ENCODE data around the gene MTREX. TPM values are rescaled to one million over a fixed set of nuclear protein-coding genes. Genes with fewer than 3 reads are reported as not detected.

MTREX gene
- 108 and 157 TPM in 2 replicates for total RNA-seq (2012; rRNA removed)

GRCh38 chr5:55307383-55308253 is at the start of gene MTREX, which contains the start of gene DHX29:
MTREX (plus strand) TSS chr5:55307989; CDS start chr5:55308014, 25 bp downstream.
DHX29 (minus strand) TSS chr5:55307694; CDS start chr5:55307573, 121 bp downstream.
- Histone ChIP-seq H3K4me3 (ENCODE audit: low read length) (peak within 1 kb of the TSS; percentile 86), H3K36me3 (ENCODE audit: insufficient read depth, low read length) (peaks cover 3% of the 10 kb centered on the region), H3K4me1 (ENCODE audit: control insufficient read depth, insufficient read depth, low read length) (peaks cover 33% of the 10 kb centered on the region)

GRCh38 chr5:55258339-55258738 is 49.5 kb upstream of the MTREX start:
- no peak overlapping the region for H3K4me3 ChIP-seq (ENCODE audit: low read length)
- no peak overlapping the region for H3K9ac ChIP-seq (ENCODE audit: low read depth, low read length)
- H3K4me1 ChIP-seq (ENCODE audit: control insufficient read depth, insufficient read depth, low read length): no peaks in the 10 kb centered on the region
- H3K4me2 ChIP-seq (ENCODE audit: low read length): no peak overlapping the region
- peaks cover 72% of the 10 kb centered on the region for H3K36me3 ChIP-seq (ENCODE audit: insufficient read depth, low read length)
- H3K27me3 ChIP-seq (ENCODE audit: control insufficient read depth, insufficient read depth, low read length): no peaks in the 10 kb centered on the region
- no peaks in the 10 kb centered on the region for H3K9me3 ChIP-seq (replicated peaks; ENCODE audit: low read length)

More at GRCh38 chr5:55307383-55308253, at the start of gene MTREX, which contains the start of gene DHX29:
- Histone ChIP-seq H3K27me3 (ENCODE audit: control insufficient read depth, insufficient read depth, low read length) (no peaks in the 10 kb centered on the region), H3K4me2 (ENCODE audit: low read length) (peak within 1 kb of the TSS; percentile 91), H3K9me3 (replicated peaks; ENCODE audit: low read length) (no peaks in the 10 kb centered on the region), H3K9ac (ENCODE audit: low read depth, low read length) (peak within 1 kb of the TSS; percentile 95)

GRCh38 chr5:55276771-55277170 is 31.0 kb upstream of the MTREX start:
- H3K4me1 ChIP-seq (ENCODE audit: control insufficient read depth, insufficient read depth, low read length): peaks cover 9% of the 10 kb centered on the region
- no peak overlapping the region for H3K4me2 ChIP-seq (ENCODE audit: low read length)
- H3K9ac ChIP-seq (ENCODE audit: low read depth, low read length): no peak overlapping the region
- no peaks in the 10 kb centered on the region for H3K27me3 ChIP-seq (ENCODE audit: control insufficient read depth, insufficient read depth, low read length)
- no peaks in the 10 kb centered on the region for H3K9me3 ChIP-seq (replicated peaks; ENCODE audit: low read length)
- H3K36me3 ChIP-seq (ENCODE audit: insufficient read depth, low read length): peaks cover 68% of the 10 kb centered on the region
- no peak overlapping the region for H3K4me3 ChIP-seq (ENCODE audit: low read length)

GRCh38 chr5:55278778-55279177 is 29.0 kb upstream of the MTREX start:
- no peak overlapping the region for H3K9ac ChIP-seq (ENCODE audit: low read depth, low read length)
- no peak overlapping the region for H3K4me3 ChIP-seq (ENCODE audit: low read length)
- H3K36me3 ChIP-seq (ENCODE audit: insufficient read depth, low read length): peaks cover 68% of the 10 kb centered on the region
- no peak overlapping the region for H3K4me2 ChIP-seq (ENCODE audit: low read length)
- no peaks in the 10 kb centered on the region for H3K27me3 ChIP-seq (ENCODE audit: control insufficient read depth, insufficient read depth, low read length)
- peaks cover 9% of the 10 kb centered on the region for H3K4me1 ChIP-seq (ENCODE audit: control insufficient read depth, insufficient read depth, low read length)
- H3K9me3 ChIP-seq (replicated peaks; ENCODE audit: low read length): no peaks in the 10 kb centered on the region

GRCh38 chr5:55286411-55286933 is 21.3 kb upstream of the MTREX start:
- Histone ChIP-seq H3K27me3 (ENCODE audit: control insufficient read depth, insufficient read depth, low read length) (no peaks in the 10 kb centered on the region), H3K4me3 (ENCODE audit: low read length) (no peak overlapping the region), H3K36me3 (ENCODE audit: insufficient read depth, low read length) (peaks cover 68% of the 10 kb centered on the region), H3K9ac (ENCODE audit: low read depth, low read length) (no peak overlapping the region), H3K4me1 (ENCODE audit: control insufficient read depth, insufficient read depth, low read length) (no peaks in the 10 kb centered on the region), H3K4me2 (ENCODE audit: low read length) (no peak overlapping the region), H3K9me3 (replicated peaks; ENCODE audit: low read length) (no peaks in the 10 kb centered on the region)

- Histone ChIP-seq H3K4me2 (ENCODE audit: low read length) (no peak overlapping the region), H3K4me3 (ENCODE audit: low read length) (no peak overlapping the region), H3K36me3 (ENCODE audit: insufficient read depth, low read length) (peaks cover 77% of the 10 kb centered on the region), H3K9me3 (replicated peaks; ENCODE audit: low read length) (no peaks in the 10 kb centered on the region), H3K4me1 (ENCODE audit: control insufficient read depth, insufficient read depth, low read length) (no peaks in the 10 kb centered on the region), H3K27me3 (ENCODE audit: control insufficient read depth, insufficient read depth, low read length) (no peaks in the 10 kb centered on the region), H3K9ac (ENCODE audit: low read depth, low read length) (no peak overlapping the region)
Measured at GRCh38 chr5:55289808-55290207, 18.0 kb upstream of the MTREX start.

GRCh38 chr5:55290991-55291390 is 16.8 kb upstream of the MTREX start:
- Histone ChIP-seq H3K4me3 (ENCODE audit: low read length) (no peak overlapping the region), H3K36me3 (ENCODE audit: insufficient read depth, low read length) (peaks cover 79% of the 10 kb centered on the region)

GRCh38 chr5:55294935-55295334 is 12.9 kb upstream of the MTREX start:
- H3K36me3 ChIP-seq (ENCODE audit: insufficient read depth, low read length): peaks cover 62% of the 10 kb centered on the region
- H3K4me3 ChIP-seq (ENCODE audit: low read length): no peak overlapping the region
- H3K4me2 ChIP-seq (ENCODE audit: low read length): no peak overlapping the region
- H3K4me1 ChIP-seq (ENCODE audit: control insufficient read depth, insufficient read depth, low read length): no peaks in the 10 kb centered on the region
- H3K9me3 ChIP-seq (replicated peaks; ENCODE audit: low read length): no peaks in the 10 kb centered on the region
- H3K9ac ChIP-seq (ENCODE audit: low read depth, low read length): no peak overlapping the region
- no peaks in the 10 kb centered on the region for H3K27me3 ChIP-seq (ENCODE audit: control insufficient read depth, insufficient read depth, low read length)

More at GRCh38 chr5:55290991-55291390, 16.8 kb upstream of the MTREX start:
- no peak overlapping the region for H3K9ac ChIP-seq (ENCODE audit: low read depth, low read length)
- no peaks in the 10 kb centered on the region for H3K9me3 ChIP-seq (replicated peaks; ENCODE audit: low read length)
- H3K4me1 ChIP-seq (ENCODE audit: control insufficient read depth, insufficient read depth, low read length): no peaks in the 10 kb centered on the region
- no peaks in the 10 kb centered on the region for H3K27me3 ChIP-seq (ENCODE audit: control insufficient read depth, insufficient read depth, low read length)
- H3K4me2 ChIP-seq (ENCODE audit: low read length): no peak overlapping the region

- peaks cover 20% of the 10 kb centered on the region for H3K36me3 ChIP-seq (ENCODE audit: insufficient read depth, low read length)
- no peak overlapping the region for H3K4me2 ChIP-seq (ENCODE audit: low read length)
- no peaks in the 10 kb centered on the region for H3K9me3 ChIP-seq (replicated peaks; ENCODE audit: low read length)
- H3K9ac ChIP-seq (ENCODE audit: low read depth, low read length): no peak overlapping the region
- no peak overlapping the region for H3K4me3 ChIP-seq (ENCODE audit: low read length)
- H3K27me3 ChIP-seq (ENCODE audit: control insufficient read depth, insufficient read depth, low read length): no peaks in the 10 kb centered on the region
- H3K4me1 ChIP-seq (ENCODE audit: control insufficient read depth, insufficient read depth, low read length): peaks cover 18% of the 10 kb centered on the region
Measured at GRCh38 chr5:55300890-55301289, 6.9 kb upstream of the MTREX start.

GRCh38 chr5:55303238-55303690 is 4.5 kb upstream of the MTREX start:
- Histone ChIP-seq H3K4me2 (ENCODE audit: low read length) (peak overlapping the region; percentile 40), H3K9ac (ENCODE audit: low read depth, low read length) (peak overlapping the region; percentile 1), H3K9me3 (replicated peaks; ENCODE audit: low read length) (no peaks in the 10 kb centered on the region), H3K36me3 (ENCODE audit: insufficient read depth, low read length) (peaks cover 11% of the 10 kb centered on the region), H3K27me3 (ENCODE audit: control insufficient read depth, insufficient read depth, low read length) (no peaks in the 10 kb centered on the region), H3K4me1 (ENCODE audit: control insufficient read depth, insufficient read depth, low read length) (peaks cover 23% of the 10 kb centered on the region), H3K4me3 (ENCODE audit: low read length) (no peak overlapping the region)

GRCh38 chr5:55304584-55304983 is 3.2 kb upstream of the MTREX start:
- peaks cover 30% of the 10 kb centered on the region for H3K4me1 ChIP-seq (ENCODE audit: control insufficient read depth, insufficient read depth, low read length)
- no peak overlapping the region for H3K9ac ChIP-seq (ENCODE audit: low read depth, low read length)
- H3K27me3 ChIP-seq (ENCODE audit: control insufficient read depth, insufficient read depth, low read length): no peaks in the 10 kb centered on the region
- H3K4me3 ChIP-seq (ENCODE audit: low read length): no peak overlapping the region
- H3K4me2 ChIP-seq (ENCODE audit: low read length): no peak overlapping the region
- no peaks in the 10 kb centered on the region for H3K9me3 ChIP-seq (replicated peaks; ENCODE audit: low read length)
- peaks cover 11% of the 10 kb centered on the region for H3K36me3 ChIP-seq (ENCODE audit: insufficient read depth, low read length)

All from skeletal muscle satellite cell (primary cell).